Measurements from ENCODE around the gene CDS2.

GRCh38 chr20:5178046-5178445, 51.2 kb downstream of the CDS2 start:
- TF ChIP-seq, protein P1, sequence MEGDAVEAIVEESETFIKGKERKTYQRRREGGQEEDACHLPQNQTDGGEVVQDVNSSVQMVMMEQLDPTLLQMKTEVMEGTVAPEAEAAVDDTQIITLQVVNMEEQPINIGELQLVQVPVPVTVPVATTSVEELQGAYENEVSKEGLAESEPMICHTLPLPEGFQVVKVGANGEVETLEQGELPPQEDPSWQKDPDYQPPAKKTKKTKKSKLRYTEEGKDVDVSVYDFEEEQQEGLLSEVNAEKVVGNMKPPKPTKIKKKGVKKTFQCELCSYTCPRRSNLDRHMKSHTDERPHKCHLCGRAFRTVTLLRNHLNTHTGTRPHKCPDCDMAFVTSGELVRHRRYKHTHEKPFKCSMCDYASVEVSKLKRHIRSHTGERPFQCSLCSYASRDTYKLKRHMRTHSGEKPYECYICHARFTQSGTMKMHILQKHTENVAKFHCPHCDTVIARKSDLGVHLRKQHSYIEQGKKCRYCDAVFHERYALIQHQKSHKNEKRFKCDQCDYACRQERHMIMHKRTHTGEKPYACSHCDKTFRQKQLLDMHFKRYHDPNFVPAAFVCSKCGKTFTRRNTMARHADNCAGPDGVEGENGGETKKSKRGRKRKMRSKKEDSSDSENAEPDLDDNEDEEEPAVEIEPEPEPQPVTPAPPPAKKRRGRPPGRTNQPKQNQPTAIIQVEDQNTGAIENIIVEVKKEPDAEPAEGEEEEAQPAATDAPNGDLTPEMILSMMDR (conservative IDR thresholded peaks at IDR 0.05), result no peak
- no peak for TF ChIP-seq ZFX (IDR thresholded peaks at IDR 0.05)
